GM12878 (cell line): ENCODE data around the gene GNG3. TPM values are rescaled to one million over a fixed set of nuclear protein-coding genes. Genes with fewer than 3 reads are reported as not detected.

ENCODE experiments used
- ASH2L ChIP-seq: fragments of 300-600, 200-600 bp; sonication (generic); IDR thresholded peaks from 2 replicates; pipeline ENCODE4 v1.6.1; 2017; ENCODE audit warnings: low read depth, mild to moderate bottlenecking, borderline replicate concordance
- BCL3 ChIP-seq: IDR thresholded peaks from 2 replicates; pipeline ENCODE4 v1.6.1; 2011; ENCODE audit warnings: borderline replicate concordance, low read depth, mild to moderate bottlenecking, moderate library complexity, low read length; ENCODE audit not compliant: insufficient read depth, poor library complexity, severe bottlenecking
- BRCA1 ChIP-seq: IDR thresholded peaks from 2 replicates; pipeline ENCODE4 v1.6.1; 2011; ENCODE audit warnings: low read depth, low read length, improper control_type of control experiment
- E4F1 ChIP-seq: fragments of 450-650 bp; IDR thresholded peaks from 2 replicates; pipeline ENCODE4 v1.6.1; 2018; ENCODE audit warnings: borderline replicate concordance, mild to moderate bottlenecking; ENCODE audit not compliant: partially characterized antibody
- ESRRA ChIP-seq: IDR thresholded peaks from 2 replicates; pipeline ENCODE4 v1.6.1; 2012; ENCODE audit warnings: mild to moderate bottlenecking, low read length, improper control_type of control experiment
- EZH2 ChIP-seq: IDR thresholded peaks from 2 replicates; pipeline ENCODE4 v1.6.1; 2012; ENCODE audit warnings: low read depth, mild to moderate bottlenecking, control low read depth, inconsistent platforms, low read length, borderline replicate concordance; ENCODE audit not compliant: control insufficient read depth
- FOS ChIP-seq: IDR thresholded peaks from 3 replicates; pipeline ENCODE4 v1.6.1; 2011; ENCODE audit warnings: borderline replicate concordance; ENCODE audit not compliant: insufficient read length; ENCODE audit errors: extremely low read depth
- HDGF ChIP-seq: fragments of 450-650 bp; IDR thresholded peaks from 2 replicates; pipeline ENCODE4 v1.6.1; 2016; ENCODE audit warnings: antibody characterized with exemption
- JUND ChIP-seq: IDR thresholded peaks from 2 replicates; pipeline ENCODE4 v1.6.1; 2012; ENCODE audit warnings: low read depth, mild to moderate bottlenecking, low read length, improper control_type of control experiment, moderate library complexity
- KLF5 ChIP-seq: fragments of 450-650 bp; IDR thresholded peaks from 2 replicates; pipeline ENCODE4 v1.6.1; 2014; ENCODE audit warnings: mild to moderate bottlenecking; ENCODE audit not compliant: partially characterized antibody
- MXI1 ChIP-seq: fragments of 150-350 bp; IDR thresholded peaks from 2 replicates; pipeline ENCODE4 v1.6.1; 2011; ENCODE audit warnings: low read depth, mild to moderate bottlenecking, inconsistent platforms, low read length, improper control_type of control experiment
- MYC ChIP-seq: IDR thresholded peaks from 2 replicates; pipeline ENCODE4 v1.6.1; 2011; ENCODE audit warnings: mild to moderate bottlenecking, low read length, moderate library complexity, inconsistent platforms; ENCODE audit not compliant: insufficient read depth, insufficient replicate concordance, insufficient read length, severe bottlenecking
- NFXL1 ChIP-seq: fragments of 450-650 bp; IDR thresholded peaks from 2 replicates; pipeline ENCODE4 v1.6.1; 2017; ENCODE audit warnings: antibody characterized with exemption, mild to moderate bottlenecking, borderline replicate concordance
- NFYB ChIP-seq: IDR thresholded peaks from 2 replicates; pipeline ENCODE4 v1.6.1; 2011; ENCODE audit warnings: low read depth, mild to moderate bottlenecking, low read length, improper control_type of control experiment, moderate library complexity; ENCODE audit not compliant: insufficient read depth
- SP1 ChIP-seq: IDR thresholded peaks from one replicate; pipeline ENCODE4 v1.6.1; 2011; ENCODE audit warnings: low read depth, low read length
- SRF ChIP-seq, 2 experiments: IDR thresholded peaks; 2 replicates each; pipeline ENCODE4 v1.6.1; 2011; ENCODE audit warnings: low read depth in 2 of 2, low read length in 2 of 2, mild to moderate bottlenecking in 1 of 2, moderate library complexity in 1 of 2
- SUZ12 ChIP-seq: fragments of 200-600 bp; sonication (generic); IDR thresholded peaks from one replicate; pipeline ENCODE4 v1.6.1; 2018; ENCODE audit warnings: antibody characterized with exemption, mild to moderate bottlenecking; ENCODE audit not compliant: unreplicated experiment
- ZBED1 ChIP-seq: IDR thresholded peaks from 2 replicates; pipeline ENCODE4 v1.6.1; 2016; ENCODE audit warnings: borderline replicate concordance
- ZBTB4 ChIP-seq: fragments of 450-650 bp; formaldehyde crosslinking; IDR thresholded peaks from 2 replicates; pipeline ENCODE4 v1.4.0; 2022; ENCODE audit warnings: mild to moderate bottlenecking, moderate library complexity
- polyA plus RNA-seq, 11 experiments: library from polyadenylated mRNA; depleted of rRNA in 4 of 11; unstranded in 6 of 11; stranded (reverse) in 5 of 11; fragments of >200 nt; fragmentation: Nextera tagmentation in 4 of 11; fragmentation: Illumina TruSeq in 1 of 11; extraction: Ambion mirVana in 4 of 11; extraction: Trizol in 1 of 11; gene quantifications; 1 replicate in 1 of 11; 2 replicates in 10 of 11; pipeline versions ENCODE4 v1.2.1 to v1.2.3, GENCODE V29; 2011 to 2016; ENCODE audit warnings: inconsistent platforms in 2 of 11, missing spikeins in 2 of 11, low read depth in 1 of 11
- total RNA-seq, 4 experiments: library from RNA; depleted of rRNA in 3 of 4; stranded (reverse); fragments of >200 nt in 3 of 4; fragmentation: Illumina TruSeq in 1 of 4; extraction: Trizol in 1 of 4; gene quantifications; 2 replicates each; pipeline versions ENCODE4 v1.2.1 to v1.2.3, GENCODE V29; 2013 to 2021
- TF ChIP-seq, protein P1 (sequence below), 3 experiments: IDR thresholded peaks in 2 of 3; conservative IDR thresholded peaks in 1 of 3; 2 replicates each; pipeline ENCODE4 v1.5.1; 2011; ENCODE audit warnings: low read depth in 3 of 3, low read length in 3 of 3, mild to moderate bottlenecking in 3 of 3, control low read depth in 2 of 3, moderate library complexity in 2 of 3, inconsistent platforms in 1 of 3, mixed read lengths in 1 of 3; ENCODE audit not compliant: control insufficient read depth in 2 of 3, insufficient read depth in 1 of 3; ENCODE audit errors: extremely low read depth in 1 of 3

Gene GNG3
- total and polyA plus RNA-seq, 10 of the 15 experiments (the other 5 are each of a cell fraction or from before 2014, with no cell fraction given) = 0.27 to 0.83 (median 0.57) TPM; not detected in 5

GRCh38 chr11:62727165-62727871 is 19.8 kb downstream of the GNG3 start, which contains the start of gene HNRNPUL2 (continued):
- TF ChIP-seq E4F1 (peak; percentile 50), FOS (no peak), ESRRA (no peak), BRCA1 (no peak), SRF (IDR thresholded peaks at IDR 0.05; ENCODE audit: low read depth in 2 of 2, low read length in 2 of 2) (0 out of 4 replicates have a peak, but pooled peaks of 1 of the 2 experiments have one; percentile 27), NFXL1 (no peak), EZH2 (no peak), HDGF (peak; percentile 93), BCL3 (peak; percentile 29), SUZ12 (no peak), MYC (peak; percentile 83), MXI1 (peak; percentile 81), ZBED1 (no peak; the same call in 1 of the 2 replicates), ZBTB4 (CRISPR knock-in tag) (no peak), ASH2L (no peak), SP1 (no peak), JUND (no peak), NFYB (no peak), KLF5 (peak; percentile 16)
- TF ChIP-seq, protein P1, sequence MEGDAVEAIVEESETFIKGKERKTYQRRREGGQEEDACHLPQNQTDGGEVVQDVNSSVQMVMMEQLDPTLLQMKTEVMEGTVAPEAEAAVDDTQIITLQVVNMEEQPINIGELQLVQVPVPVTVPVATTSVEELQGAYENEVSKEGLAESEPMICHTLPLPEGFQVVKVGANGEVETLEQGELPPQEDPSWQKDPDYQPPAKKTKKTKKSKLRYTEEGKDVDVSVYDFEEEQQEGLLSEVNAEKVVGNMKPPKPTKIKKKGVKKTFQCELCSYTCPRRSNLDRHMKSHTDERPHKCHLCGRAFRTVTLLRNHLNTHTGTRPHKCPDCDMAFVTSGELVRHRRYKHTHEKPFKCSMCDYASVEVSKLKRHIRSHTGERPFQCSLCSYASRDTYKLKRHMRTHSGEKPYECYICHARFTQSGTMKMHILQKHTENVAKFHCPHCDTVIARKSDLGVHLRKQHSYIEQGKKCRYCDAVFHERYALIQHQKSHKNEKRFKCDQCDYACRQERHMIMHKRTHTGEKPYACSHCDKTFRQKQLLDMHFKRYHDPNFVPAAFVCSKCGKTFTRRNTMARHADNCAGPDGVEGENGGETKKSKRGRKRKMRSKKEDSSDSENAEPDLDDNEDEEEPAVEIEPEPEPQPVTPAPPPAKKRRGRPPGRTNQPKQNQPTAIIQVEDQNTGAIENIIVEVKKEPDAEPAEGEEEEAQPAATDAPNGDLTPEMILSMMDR (IDR thresholded peaks at IDR 0.05 in 2 of 3, conservative IDR thresholded peaks at IDR 0.05 in 1 of 3; ENCODE audit: control insufficient read depth in 2 of 3, extremely low read depth in 1 of 3, insufficient read depth in 1 of 3, low read depth in 3 of 3, low read length in 3 of 3) = no peak
